Activated naive CD4-positive, alpha-beta T cell (primary cell): ENCODE results near the gene SLC31A1.
"Not testable (repeated sequence)": the region's sequence is repeated elsewhere in the genome, so short reads cannot be mapped to it uniquely, and the experiment has no call there.

Source experiments
- DNase-seq, 4 experiments: peaks; one replicate each; lab custom pipeline; 2025; lab: John Stamatoyannopoulos, UW

The SLC31A1 gene

DNA sequence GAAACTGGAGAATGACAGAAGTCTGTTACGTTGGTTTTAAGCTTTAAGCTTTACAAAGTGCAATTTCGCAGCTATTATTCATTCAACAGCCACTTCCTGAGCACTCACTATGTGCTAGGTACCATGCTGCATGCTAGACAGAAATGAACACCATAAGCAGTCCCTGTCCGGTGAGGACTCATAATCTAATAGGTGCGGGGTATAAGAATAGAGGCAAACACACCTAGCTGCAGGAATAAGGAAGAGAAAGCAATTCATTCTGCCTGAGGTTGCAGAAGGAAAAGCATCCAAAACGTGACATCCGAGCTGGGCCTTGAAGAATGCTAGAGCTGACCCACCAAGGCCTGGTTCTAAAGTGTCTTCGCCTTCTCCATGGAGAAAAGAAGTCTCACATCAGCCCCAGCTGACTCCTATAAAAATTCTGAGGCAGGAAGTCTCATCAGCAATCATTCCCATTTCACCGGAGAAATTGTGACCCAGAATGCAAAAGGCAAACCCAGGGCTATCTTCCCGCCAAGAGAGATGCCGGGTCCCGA, 809 bp upstream of the SLC31A1 start:
- DNase-seq, result no peak

DNA sequence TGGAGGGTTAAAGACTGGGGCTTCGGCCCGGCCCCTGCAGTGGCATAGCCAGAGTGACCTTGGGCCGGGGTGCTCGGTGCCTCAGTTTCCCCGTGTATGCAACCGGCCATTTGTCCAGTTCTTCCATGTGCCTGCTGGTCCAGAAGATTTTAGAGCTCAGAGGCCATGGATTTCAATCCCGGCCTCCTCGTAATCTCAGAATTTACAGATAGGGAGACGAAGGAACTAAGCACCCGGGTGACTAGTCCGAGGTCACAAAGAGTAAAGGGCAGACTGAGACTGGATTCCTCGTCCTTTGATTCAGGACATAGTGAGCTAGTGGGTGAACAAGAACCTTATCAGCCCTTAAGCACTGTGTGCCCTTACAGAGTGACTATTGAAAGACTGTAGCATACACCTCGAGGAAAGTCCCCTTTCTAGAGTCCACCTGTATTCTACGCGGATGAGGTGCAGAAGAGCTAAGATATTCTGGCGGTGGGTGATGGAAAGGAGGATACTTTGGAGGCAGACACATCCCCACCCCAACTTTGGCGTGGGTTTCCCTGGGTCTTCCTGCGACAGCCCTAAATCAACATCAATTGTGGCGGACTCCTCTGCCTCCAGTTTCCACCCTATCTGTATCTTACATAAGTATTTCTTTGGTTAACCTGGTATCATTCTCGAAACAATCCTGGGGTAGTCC, 597 bp downstream of the SLC31A1 start:
- DNase-seq, result no peak

DNA sequence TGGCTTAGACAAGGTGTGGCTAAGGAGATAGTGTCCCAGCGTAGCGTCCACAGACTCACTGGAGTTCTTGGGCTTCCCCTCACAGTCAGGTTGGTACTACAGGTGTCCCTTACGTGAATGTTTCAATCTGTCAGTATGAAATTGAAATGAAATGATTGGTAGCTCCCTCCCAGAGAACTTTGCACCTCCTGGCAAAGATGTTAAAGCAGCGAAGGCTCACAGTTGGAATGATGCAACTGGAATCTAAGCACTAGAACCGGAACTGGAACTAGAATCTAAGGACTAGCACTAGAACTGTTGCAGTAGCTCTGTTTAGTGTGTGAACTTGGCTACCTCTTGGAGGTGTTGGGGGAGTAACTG, 1.1 kb downstream of the SLC31A1 start:
- no peak for DNase-seq

DNA sequence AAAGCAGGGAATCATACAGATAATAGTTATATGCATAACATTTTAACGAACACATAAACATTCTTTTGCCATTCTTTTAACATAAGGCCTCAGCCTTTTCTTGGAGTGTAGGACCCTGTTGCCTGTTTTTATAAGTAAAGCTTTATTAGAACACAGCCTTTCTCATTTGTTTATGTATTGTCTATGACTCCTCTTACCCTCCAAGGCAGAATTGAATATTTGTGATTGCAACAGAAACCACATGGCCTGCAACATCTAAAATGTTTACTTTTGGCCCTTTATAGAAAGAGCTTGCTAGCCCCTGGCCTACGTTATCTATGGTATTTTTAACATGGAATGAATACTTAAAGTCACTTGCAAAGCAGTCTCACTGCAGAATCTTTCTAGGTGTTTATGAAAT, 2.6 kb downstream of the SLC31A1 start:
- no peak for DNase-seq

DNA sequence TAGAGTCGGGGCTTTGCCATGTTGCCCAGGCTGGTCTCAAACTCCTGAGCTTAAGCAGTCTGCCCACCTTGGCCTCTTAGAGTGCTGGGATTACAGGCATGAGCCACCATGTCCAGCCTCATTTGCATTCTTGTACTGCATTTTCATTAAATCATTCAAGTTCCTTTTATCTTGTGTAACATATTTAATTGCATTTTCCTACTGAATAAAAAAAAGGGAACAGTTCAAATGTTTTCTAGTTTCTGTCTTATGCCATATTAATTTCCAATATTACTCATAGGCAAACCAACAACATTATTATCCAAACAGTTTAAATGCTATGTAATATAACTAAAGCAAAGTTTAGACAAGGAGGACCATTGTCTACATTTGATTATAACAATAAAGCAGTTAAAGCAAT, 6.1 kb downstream of the SLC31A1 start:
- no peak for DNase-seq

DNA sequence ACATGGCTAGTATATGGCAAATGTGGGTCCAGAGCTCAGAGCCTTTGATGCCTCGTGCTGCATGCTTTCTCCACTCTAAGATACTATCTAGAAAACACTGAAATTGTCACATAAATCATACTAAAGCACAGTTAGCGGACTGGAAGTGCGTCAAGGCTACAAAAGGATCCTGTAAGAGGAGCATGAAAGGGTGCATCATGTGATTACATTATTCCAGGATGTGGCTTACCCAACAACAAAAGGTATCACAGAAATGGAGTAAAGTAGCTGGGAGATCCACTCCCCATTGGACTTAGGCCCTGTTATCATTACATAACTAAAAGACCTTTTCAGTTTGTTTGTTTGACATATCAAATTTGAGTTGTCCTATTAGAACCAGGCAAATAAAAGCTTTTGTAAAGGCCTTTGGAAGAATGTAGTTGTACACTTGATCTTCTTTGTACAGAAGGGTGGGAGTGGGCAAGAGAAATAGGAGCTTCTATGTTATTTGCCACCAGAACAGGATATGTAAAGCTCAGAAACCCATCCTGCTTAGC, 6.9 kb downstream of the SLC31A1 start:
- no peak for DNase-seq

DNA sequence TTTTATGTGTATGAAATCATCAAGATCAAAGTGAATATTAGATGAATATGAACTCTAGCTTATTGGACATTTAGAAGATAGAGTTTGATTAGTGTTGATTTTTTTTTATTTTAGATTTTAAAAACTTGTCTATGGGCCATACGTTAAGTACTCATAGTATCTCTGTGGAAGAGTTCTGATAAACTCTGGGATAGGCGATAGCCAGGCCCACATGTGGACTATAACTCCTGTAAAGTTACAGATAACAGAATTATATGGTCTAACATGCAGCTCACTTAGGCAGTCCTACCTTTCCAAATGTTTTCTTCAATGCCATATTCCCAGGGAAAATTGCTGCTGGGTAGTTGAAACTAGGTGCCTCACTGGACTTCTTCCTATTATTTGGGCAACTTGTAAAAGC, 10.4 kb downstream of the SLC31A1 start:
- no peak for DNase-seq

DNA sequence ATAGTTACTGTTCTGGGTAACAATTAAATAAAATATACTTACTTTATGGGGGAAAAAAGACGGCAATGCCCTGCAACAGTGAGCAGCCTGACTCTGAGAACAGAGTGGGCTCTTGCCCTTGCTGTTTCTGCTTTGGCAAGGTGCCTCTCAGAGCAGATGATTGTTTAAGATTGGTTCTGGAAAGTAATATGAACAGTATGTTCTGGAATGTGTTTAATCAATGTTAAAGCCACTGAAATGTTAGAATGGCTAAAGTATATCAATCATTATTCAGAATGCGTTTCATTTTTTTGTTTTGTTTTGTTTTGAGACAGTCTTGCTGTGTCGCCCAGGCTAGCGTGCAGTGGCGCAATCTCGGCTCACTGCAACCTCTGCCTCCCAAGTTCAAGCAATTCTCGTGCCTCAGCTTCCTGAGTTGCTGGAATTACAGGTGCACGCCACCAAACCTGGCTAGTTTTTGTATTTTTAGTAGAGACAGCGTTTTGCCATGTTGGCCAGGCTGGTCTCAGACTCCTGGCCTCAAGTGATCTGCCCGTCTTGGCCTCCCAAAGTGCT, 14.4 kb downstream of the SLC31A1 start:
- not testable (repeated sequence) for DNase-seq

DNA sequence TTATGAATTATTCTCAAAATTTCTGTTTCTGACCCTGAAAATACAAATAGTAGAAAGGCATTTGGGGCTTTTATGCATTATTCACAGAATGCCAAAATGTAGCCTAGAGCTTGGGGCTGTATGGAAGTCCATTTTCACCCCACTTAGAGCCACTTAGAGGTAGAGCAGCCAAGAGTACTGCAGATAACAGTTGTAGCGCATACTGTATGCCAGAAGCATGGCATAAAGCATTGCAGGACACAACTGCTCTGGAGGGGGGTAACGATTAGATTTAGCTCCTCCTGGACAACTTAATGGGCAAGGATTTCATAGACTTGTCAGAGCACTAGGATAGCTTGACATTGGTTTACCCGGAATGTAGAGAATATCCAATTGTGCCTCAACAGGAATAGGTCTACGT, 15.7 kb downstream of the SLC31A1 start:
- no peak for DNase-seq

DNA sequence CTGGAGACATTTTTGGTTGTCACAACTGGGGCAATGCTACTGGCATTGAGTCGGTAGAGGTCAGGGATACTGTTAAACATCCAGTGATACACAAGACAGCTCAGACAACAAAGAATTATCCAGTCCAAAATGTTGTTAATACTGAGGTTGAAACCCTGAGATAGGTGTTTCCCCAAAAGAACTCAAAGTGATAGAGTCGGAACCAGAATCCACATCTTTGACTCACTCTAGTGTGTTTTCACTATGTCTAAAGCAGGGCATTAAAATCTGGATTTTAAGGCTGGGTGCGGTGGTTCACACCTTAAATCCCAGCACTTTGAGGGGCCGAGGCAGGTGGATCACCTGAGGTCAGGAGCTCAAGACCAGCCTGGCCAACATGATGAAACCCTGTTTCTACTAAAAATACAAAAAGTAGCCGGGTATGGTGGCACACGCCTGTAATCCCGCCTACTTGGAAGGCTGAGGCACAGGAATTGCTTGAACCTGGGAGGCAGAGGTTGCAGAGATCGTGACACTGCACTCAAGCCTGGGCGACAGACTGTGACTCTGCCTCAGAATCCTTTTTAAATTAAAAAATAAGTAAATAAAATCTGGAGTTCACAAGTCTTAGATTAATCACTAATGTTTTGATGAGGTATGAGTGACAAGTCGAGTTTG, 17.0 kb downstream of the SLC31A1 start:
- DNase-seq, result no peak

DNA sequence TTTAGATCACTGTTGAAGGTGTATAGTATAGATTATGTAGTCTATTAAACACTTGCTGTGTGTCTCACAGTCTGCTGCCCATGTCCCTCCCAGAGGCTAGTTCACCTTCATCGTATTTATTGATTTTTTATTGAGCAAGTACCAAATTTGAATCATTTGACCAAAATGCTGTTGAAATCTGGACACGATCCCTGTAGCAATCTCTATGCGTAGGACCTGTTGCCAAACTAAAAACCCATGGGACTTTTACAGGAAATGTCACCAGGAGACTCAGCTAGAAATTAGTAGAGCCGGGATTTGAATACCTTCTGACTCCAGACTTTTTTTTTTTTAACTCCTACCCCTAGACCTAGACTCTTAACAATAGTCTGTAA, 17.5 kb downstream of the SLC31A1 start:
- no peak for DNase-seq

DNA sequence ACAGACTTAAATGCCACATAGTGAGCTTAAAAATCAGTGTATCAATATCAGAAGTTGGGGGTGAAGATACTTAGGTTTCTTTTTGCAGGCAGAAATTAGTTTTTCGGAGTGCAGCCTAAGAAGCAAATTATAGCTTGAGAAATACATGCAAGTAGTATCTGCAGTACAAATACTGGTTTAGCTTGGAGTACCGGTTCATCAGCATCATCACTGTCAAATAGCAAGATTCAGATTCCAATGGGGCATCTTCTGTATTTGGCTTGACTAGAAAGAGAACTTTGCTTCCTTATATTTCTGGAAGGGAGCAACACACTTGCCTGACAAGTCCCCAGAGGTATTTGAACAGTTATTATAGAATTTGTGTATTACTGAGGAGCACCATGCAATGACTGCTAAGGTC, 19.8 kb downstream of the SLC31A1 start:
- DNase-seq, result no peak

DNA sequence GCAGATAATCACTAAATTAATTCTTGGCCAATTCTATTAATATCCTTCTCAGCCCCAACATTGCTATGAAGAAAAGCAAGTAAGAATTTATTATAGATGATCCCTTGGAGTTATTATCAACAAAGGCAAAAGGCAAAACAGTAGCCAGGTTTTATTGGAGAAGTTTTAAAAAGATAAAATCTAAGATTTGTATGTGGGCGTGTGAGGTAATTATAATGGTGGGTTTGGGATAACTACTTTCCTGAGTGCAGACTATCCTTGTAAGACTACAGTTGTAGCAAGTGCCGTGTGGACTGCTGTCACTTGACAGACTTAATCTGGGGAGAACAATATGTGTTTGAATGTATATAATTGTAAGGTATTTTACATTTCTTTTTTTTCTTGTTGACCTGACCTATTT, 23.2 kb downstream of the SLC31A1 start:
- DNase-seq, result no peak

DNA sequence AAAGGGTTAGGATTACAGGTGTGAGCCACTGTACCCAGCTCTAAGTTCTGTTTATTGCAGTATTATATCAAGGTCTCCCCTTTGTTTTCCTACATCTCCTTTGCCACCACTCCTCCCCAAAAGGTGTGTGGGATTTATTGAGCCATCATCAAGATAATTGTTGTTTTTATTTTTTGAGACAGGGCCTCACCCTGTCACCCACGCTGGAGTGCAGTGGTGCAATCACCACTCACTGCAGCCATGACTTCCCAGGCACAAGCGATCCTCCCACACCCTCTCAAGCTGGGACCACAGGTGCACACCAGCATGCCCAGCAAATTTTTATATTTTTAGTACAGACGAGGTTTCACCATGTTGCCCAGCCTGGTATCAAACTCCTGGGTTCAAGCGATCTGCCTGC, 24.6 kb downstream of the SLC31A1 start:
- DNase-seq, result no peak

DNA sequence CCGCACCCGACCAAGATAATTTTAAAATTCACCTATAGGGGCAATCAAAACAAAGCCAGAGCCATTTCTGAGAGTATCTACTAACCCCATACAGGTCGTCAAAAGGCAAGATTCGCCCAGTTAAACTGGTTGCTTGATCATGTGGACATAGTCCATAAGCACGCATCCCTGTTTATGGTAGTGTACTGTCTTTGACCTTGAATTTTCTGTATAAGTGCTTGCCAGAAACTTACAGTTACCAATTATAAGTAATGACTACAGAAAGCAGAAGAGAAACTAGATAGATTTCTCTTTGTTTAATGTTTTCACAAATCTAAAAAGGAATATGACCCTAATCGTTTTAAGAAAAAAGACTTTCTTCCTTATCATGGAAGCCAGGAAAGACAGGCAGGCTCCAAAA, 25.6 kb downstream of the SLC31A1 start:
- DNase-seq, result no peak

DNA sequence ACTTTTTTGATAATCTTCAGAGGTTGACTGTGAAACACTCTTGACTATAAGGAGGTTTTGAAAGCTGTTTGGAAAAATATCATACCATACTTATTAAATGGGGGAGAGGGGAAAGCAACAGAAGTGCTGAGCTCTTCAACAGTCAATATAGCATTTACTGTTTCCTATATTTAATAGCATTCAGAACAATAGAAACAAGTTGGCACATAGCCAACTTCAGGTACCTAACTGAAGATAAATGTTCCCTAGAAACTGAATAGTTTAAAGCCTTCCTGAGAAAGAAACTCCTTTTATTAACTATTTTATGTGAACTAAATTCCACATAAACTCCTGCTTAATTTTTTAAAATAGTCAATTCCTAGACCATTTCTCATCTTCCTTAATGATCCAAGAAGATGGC, 26.3 kb downstream of the SLC31A1 start:
- no peak for DNase-seq

DNA sequence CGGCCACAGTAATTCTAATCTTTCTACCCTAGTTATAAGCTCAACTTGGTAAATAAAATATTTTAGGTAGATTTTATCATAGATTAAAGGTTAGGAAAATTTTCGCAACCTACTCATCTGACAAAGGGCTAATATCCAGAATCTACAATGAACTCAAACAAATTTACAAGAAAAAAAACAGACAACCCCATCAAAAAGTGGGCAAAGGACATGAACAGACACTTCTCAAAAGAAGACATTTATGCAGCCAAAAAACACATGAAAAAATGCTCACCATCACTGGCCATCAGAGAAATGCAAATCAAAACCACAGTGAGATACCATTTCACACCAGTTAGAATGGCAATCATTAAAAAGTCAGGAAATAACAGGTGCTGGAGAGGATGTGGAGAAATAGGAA, 28.3 kb downstream of the SLC31A1 start:
- not testable (repeated sequence) for DNase-seq

DNA sequence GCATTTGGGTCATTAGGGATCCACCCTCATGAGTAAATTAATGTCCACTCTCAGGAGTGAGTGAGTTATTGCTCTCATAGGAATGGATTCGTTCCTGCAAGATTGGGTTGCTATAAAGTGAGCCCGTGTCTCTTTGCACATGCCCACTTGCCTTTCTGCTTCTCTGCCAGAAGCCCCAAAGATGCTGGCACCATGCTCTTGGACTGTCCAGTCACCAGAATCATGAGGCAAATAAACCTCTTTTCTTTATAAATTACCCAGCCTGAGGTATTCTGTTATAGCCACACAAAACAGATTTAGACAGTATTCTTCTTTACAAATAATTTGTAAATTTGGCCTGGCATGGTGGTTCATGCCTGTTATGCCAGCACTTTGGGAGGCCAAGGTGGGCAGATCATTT, 29.5 kb downstream of the SLC31A1 start:
- no peak for DNase-seq

DNA sequence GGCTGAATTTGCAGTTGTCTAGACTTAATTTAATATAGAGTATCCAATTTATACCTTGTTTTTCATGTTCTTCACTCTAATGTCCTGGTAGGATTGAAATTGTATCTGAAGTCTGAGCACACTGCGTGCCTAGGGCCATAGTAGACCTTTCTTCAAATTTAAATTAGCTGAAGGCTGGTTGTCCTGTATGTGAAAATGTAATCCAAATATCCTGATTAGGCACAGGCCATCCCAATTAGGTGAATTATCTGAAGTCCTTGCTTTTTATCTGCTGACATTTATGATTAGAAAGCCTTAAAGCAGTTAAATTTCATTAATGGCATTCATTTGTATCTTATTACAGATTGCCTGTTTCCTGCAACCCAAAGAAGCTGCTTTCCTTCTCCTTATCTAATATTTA, 33.6 kb downstream of the SLC31A1 start:
- DNase-seq, result no peak

DNA sequence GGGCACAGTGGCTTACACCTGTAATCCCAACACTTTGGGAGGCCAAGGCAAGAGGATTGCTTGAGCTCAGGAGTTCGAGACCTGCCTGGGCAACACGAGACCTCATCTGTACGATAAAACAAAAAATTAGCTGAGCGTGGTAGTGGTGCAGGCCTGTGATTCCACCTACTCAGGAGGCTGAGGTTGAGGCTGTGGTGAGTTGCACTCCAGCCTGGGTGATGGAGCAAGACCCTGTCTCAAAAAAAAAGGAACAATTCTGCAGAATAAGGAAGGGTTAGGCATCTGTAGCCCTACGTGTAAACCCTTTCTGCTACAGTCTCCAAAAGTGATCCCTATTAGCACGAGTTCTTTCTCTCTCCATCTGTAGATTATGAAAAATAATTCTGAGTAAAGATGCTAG, 34.1 kb downstream of the SLC31A1 start:
- DNase-seq, result no peak

DNA sequence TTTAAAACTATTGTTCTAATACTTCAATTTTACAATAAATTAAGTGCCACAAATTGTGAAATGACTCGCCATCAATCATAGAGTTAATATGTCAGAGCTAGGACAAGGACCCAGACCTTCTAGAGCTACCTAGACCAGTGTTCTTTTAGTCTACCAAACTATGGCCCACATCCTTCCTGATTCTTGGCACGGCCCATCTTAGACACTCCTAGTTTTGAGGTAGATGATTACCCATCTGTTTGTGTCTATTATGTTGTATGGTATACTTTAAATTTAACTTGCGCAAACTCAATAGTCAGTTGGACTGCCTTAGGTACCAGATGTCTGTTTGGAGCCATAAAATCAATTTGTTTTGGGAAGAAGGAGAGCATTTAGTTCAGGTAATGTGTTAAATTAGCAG, 36.5 kb downstream of the SLC31A1 start:
- no peak for DNase-seq

DNA sequence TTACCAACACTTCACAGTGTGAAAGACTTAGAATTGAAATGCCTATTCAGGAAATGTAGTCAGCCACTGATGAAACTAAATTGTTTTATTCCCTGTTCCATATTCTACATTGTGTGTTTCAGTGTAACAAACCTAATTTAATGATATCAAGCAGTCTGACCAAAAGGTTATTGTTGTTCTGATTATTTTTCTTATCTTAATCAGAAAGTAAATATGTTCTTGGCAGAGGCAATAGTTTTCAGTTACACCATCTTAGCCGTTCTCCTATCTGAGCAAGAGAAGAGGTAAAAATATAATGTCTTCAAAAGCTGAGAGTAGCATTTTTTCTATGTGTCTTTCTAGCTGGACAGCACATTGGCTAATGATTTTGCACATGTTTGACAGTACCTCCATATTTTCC, 36.9 kb downstream of the SLC31A1 start:
- DNase-seq, result no peak

DNA sequence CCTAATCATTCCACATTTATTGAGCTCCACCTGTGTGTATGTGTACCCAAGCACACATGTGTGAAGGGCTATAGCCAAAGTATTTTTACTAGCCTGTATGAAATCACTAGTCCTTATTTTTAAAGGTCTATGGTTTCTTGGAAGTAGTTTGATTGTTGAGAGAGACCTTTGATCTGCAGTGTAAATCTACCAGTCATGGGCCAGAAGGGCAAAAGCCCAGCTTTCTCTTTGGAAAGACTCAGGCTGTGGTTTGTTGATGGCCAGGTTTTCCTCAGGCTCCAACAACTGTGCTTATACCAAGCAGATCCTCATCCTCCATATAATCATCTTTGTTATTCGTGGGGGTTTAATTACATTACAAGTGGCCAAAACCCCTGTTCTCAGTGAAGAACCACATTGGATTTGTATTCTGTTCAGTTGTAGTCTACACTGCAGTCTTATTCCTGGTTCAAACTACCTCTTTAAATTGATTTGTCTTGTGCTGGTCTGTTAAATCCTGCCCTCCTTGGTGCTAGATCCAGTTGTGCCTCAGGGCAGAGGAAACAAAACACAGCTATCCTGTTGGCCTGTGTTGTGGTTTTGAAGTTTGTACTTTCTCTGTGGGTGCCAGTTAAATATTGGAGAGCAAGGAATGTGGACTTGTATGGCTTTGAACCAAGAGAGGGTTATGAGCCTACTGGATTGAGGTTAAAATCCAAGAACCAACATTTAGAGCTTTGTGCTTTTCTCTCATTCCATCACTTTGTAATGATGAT, 40.8 kb downstream of the SLC31A1 start:
- no peak for DNase-seq
